ENCODE measurements around the gene RBM7. TPM values are rescaled to one million over a fixed set of nuclear protein-coding genes. Genes with fewer than 3 reads are reported as not detected.

The RBM7 gene
- polyA plus RNA-seq, 1 donor from 2014 or later = 36.2 TPM

- Histone ChIP-seq H2AFZ (ENCODE audit: low read depth, low read length) (peak overlapping the region; percentile 16), H3F3A (ENCODE audit: insufficient read depth, low read length, poor library complexity, severe bottlenecking) (no peaks in the 10 kb centered on the region)
Observed at GRCh38 chr11:114367244-114367957, 33.1 kb upstream of the RBM7 start.

GRCh38 chr11:114368918-114369680 is 31.4 kb upstream of the RBM7 start:
- Histone ChIP-seq H3K27ac (ENCODE audit: low read length) (no peak overlapping the region), H3K9ac (ENCODE audit: low read length) (no peak overlapping the region), H4K20me1 (ENCODE audit: insufficient read depth) (no peaks in the 10 kb centered on the region), H3K27me3 (ENCODE audit: insufficient read depth, low read depth, low read length) (no peaks in the 10 kb centered on the region), H3K79me2 (replicated peaks; ENCODE audit: insufficient read depth, low read length) (no peaks in the 10 kb centered on the region), H3K4me3 (ENCODE audit: low read length) (no peak overlapping the region), H3K9me3 (ENCODE audit: low read length) (no peaks in the 10 kb centered on the region), H3K36me3 (ENCODE audit: insufficient read depth, low read length) (no peaks in the 10 kb centered on the region), H2AFZ (ENCODE audit: low read depth, low read length) (no peak overlapping the region), H3F3A (ENCODE audit: insufficient read depth, low read length, poor library complexity, severe bottlenecking) (no peaks in the 10 kb centered on the region), H3K4me2 (ENCODE audit: low read length) (no peak overlapping the region), H3K9me2 (ENCODE audit: insufficient read depth, low read length) (no peaks in the 10 kb centered on the region)
- no peak for TF ChIP-seq SMC3 (conservative IDR thresholded peaks at IDR 0.05; ENCODE audit: poor library complexity)
- TF ChIP-seq MXI1 (conservative IDR thresholded peaks at IDR 0.05; ENCODE audit: poor library complexity, severe bottlenecking) = no peak
- no peak for TF ChIP-seq RAD21 (conservative IDR thresholded peaks at IDR 0.05)
- TF ChIP-seq EZH2 (IDR thresholded peaks at IDR 0.05; ENCODE audit: borderline replicate concordance, insufficient read depth, low read length, poor library complexity, severe bottlenecking) = no peak
- no peak for TF ChIP-seq CTCF (IDR thresholded peaks at IDR 0.05; ENCODE audit: poor library complexity, severe bottlenecking)
- no peak for TF ChIP-seq EP300 (conservative IDR thresholded peaks at IDR 0.05; ENCODE audit: poor library complexity, severe bottlenecking)
- no peak for TF ChIP-seq REST (IDR thresholded peaks at IDR 0.05; ENCODE audit: borderline replicate concordance)
- no peak for TF ChIP-seq POLR2AphosphoS5 (IDR thresholded peaks at IDR 0.05)
- no peak for TF ChIP-seq TAF1 (IDR thresholded peaks at IDR 0.05; ENCODE audit: low read depth)

More at GRCh38 chr11:114367244-114367957, 33.1 kb upstream of the RBM7 start:
- H3K4me2 ChIP-seq (ENCODE audit: low read length) = peak overlapping the region; percentile 16
- no peaks in the 10 kb centered on the region for H3K9me3 ChIP-seq (ENCODE audit: low read length)
- H3K27ac ChIP-seq (ENCODE audit: low read length) = peak overlapping the region; percentile 32
- H4K20me1 ChIP-seq (ENCODE audit: insufficient read depth) = no peaks in the 10 kb centered on the region
- no peaks in the 10 kb centered on the region for H3K36me3 ChIP-seq (ENCODE audit: insufficient read depth, low read length)
- H3K9ac ChIP-seq (ENCODE audit: low read length) = no peak overlapping the region
- no peaks in the 10 kb centered on the region for H3K79me2 ChIP-seq (replicated peaks; ENCODE audit: insufficient read depth, low read length)
- no peaks in the 10 kb centered on the region for H3K27me3 ChIP-seq (ENCODE audit: insufficient read depth, low read depth, low read length)
- no peaks in the 10 kb centered on the region for H3K9me2 ChIP-seq (ENCODE audit: insufficient read depth, low read length)
- H3K4me3 ChIP-seq (ENCODE audit: low read length) = peak overlapping the region; percentile 17
- no peak for TF ChIP-seq EZH2 (IDR thresholded peaks at IDR 0.05; ENCODE audit: borderline replicate concordance, insufficient read depth, low read length, poor library complexity, severe bottlenecking)
- no peak for TF ChIP-seq SMC3 (conservative IDR thresholded peaks at IDR 0.05; ENCODE audit: poor library complexity)
- TF ChIP-seq POLR2AphosphoS5 (IDR thresholded peaks at IDR 0.05) = peak; percentile 1
- no peak for TF ChIP-seq EP300 (conservative IDR thresholded peaks at IDR 0.05; ENCODE audit: poor library complexity, severe bottlenecking)

All from neural cell (in vitro differentiated cells).